Osteoblast (primary cell): ENCODE results near the gene PDE11A. TPM values are rescaled to one million over a fixed set of nuclear protein-coding genes. Genes with fewer than 3 reads are reported as not detected.

Experiments used
- DNase-seq: peaks from one replicate; pipeline ENCODE4 v3.0.0; 2011; ENCODE audit warnings: low spot score, mixed read lengths; ENCODE audit not compliant: insufficient read length; ENCODE audit errors: missing footprints
- H2AFZ ChIP-seq: 2 replicates; pipeline ENCODE4 v1.6.0; 2011; ENCODE audit warnings: mild to moderate bottlenecking, low read length
- H3K27ac ChIP-seq: 2 replicates; pipeline ENCODE4 v1.5.1; 2011; ENCODE audit warnings: mild to moderate bottlenecking, low read depth, low read length, moderate library complexity
- H3K27me3 ChIP-seq: 2 replicates; pipeline ENCODE4 v1.6.0; 2012; ENCODE audit warnings: mild to moderate bottlenecking, control low read depth, inconsistent platforms, low read length, moderate library complexity; ENCODE audit not compliant: insufficient read depth
- H3K36me3 ChIP-seq: 2 replicates; pipeline ENCODE4 v1.5.1; 2011; ENCODE audit warnings: mild to moderate bottlenecking, low read length, control low read depth, moderate library complexity; ENCODE audit not compliant: insufficient read depth
- H3K4me1 ChIP-seq: 2 replicates; pipeline ENCODE4 v1.5.1; 2011; ENCODE audit warnings: mild to moderate bottlenecking, low read length, control low read depth, moderate library complexity; ENCODE audit not compliant: insufficient read depth
- H3K4me2 ChIP-seq: 2 replicates; pipeline ENCODE4 v1.6.0; 2011; ENCODE audit warnings: mild to moderate bottlenecking, low read length; ENCODE audit not compliant: insufficient read depth
- H3K4me3 ChIP-seq: fragments of 200-600 bp; sonication (generic); 3 replicates; pipeline ENCODE4 v1.5.1; 2012; ENCODE audit warnings: mild to moderate bottlenecking, low read length, inconsistent platforms; ENCODE audit not compliant: insufficient read depth
- H3K79me2 ChIP-seq: 2 replicates; pipeline ENCODE4 v1.6.0; 2012; ENCODE audit warnings: mild to moderate bottlenecking, low read length, control low read depth, inconsistent platforms; ENCODE audit not compliant: insufficient read depth
- H3K9me3 ChIP-seq: 2 replicates; pipeline ENCODE4 v1.5.1; 2011; ENCODE audit warnings: low read depth, low read length, control low read depth
- H4K20me1 ChIP-seq: 2 replicates; pipeline ENCODE4 v1.6.0; 2012; ENCODE audit warnings: mild to moderate bottlenecking, low read length, control low read depth; ENCODE audit not compliant: insufficient read depth
- total RNA-seq: library from RNA; depleted of rRNA; stranded (reverse); fragments of >200 nt; gene quantifications from 2 replicates; pipeline ENCODE4 v1.2.3, GENCODE V29; 2012
- TF ChIP-seq, protein P1 (sequence below): IDR thresholded peaks from 2 replicates; pipeline ENCODE4 v1.5.1; 2011; ENCODE audit warnings: mild to moderate bottlenecking, low read depth, low read length, moderate library complexity; ENCODE audit errors: extremely low read depth

PDE11A gene
- total RNA-seq, 1 donor = 0.36 TPM

DNA sequence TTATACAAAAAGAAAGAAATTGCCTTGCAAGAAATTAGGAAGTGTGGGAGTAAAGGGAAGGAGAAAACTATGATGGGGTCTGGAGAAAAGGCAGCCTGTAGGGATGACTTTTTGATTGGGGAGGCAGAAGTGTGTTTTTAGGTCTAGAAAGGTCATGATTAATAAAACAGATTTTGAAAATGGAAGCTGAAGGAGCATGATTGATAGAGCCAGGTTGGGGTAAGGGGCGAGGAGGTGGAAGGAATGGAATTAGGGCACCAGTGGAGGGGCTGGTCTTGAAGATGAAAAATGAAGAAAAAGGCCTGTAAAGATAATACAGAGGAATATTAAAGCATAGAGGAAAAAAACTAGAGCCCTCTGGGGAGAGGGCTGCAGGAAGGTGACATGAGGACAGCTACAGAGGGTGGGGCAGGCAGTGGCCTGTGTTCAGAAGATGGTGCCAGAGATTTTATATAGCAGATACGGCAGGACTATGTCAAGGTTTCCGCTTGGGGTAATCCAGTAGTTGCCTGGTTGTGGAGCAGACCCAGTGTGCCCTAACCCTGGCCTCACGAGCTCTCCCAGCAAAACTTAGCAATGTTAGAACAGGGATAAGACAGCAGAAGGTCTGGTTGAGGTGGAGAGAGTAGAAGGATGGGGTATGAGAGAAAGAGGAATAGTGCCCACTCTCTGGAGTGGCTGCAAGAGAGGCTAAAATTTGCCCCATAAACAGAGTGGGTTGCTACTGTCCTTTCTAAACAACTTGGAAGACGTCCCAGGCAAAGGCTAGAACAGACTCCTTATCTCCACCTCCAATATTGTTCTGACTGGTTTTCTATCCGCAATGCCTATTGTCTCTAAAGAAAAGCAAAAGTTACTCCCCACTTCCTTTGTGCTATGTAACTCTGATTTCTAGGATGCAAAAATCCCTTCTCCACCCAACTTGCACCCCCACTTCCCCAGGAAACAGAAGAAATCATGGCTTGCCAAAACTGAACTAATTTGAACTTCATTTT, 392.7 kb downstream of the PDE11A start:
- Histone ChIP-seq H3K36me3 (no peaks in the 10 kb centered on the region), H3K27ac (no peak overlapping the region), H3K4me3 (no peak overlapping the region), H3K27me3 (peaks cover 4% of the 10 kb centered on the region), H3K4me1 (no peaks in the 10 kb centered on the region), H3K9me3 (no peaks in the 10 kb centered on the region), H2AFZ (no peak overlapping the region), H4K20me1 (no peaks in the 10 kb centered on the region), H3K4me2 (no peak overlapping the region), H3K79me2 (no peaks in the 10 kb centered on the region)
- TF ChIP-seq, protein P1, sequence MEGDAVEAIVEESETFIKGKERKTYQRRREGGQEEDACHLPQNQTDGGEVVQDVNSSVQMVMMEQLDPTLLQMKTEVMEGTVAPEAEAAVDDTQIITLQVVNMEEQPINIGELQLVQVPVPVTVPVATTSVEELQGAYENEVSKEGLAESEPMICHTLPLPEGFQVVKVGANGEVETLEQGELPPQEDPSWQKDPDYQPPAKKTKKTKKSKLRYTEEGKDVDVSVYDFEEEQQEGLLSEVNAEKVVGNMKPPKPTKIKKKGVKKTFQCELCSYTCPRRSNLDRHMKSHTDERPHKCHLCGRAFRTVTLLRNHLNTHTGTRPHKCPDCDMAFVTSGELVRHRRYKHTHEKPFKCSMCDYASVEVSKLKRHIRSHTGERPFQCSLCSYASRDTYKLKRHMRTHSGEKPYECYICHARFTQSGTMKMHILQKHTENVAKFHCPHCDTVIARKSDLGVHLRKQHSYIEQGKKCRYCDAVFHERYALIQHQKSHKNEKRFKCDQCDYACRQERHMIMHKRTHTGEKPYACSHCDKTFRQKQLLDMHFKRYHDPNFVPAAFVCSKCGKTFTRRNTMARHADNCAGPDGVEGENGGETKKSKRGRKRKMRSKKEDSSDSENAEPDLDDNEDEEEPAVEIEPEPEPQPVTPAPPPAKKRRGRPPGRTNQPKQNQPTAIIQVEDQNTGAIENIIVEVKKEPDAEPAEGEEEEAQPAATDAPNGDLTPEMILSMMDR = no peak
- no peak for DNase-seq

DNA sequence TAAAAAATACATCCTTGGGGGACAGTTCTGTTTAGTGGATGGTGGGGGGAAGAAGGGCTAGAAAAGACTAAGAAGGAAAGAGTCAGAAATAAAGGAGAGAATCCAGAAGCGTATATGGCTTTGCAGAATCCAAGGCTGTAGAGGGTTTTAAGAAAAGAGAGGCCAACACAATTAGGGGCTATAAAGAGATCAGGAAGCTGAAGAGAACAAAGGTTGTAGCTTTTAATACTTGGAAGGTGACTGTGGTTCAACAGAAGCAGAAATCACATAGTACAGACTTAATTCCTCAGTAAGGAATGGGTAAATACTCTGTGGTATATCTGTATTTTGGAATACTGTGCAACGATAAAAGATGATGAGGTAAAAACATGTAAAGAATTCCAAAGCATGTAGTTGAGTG, 393.6 kb downstream of the PDE11A start:
- Histone ChIP-seq H4K20me1 (no peaks in the 10 kb centered on the region), H3K4me3 (no peak overlapping the region), H2AFZ (no peak overlapping the region), H3K27ac (no peak overlapping the region), H3K4me1 (no peaks in the 10 kb centered on the region), H3K27me3 (peaks cover 4% of the 10 kb centered on the region), H3K9me3 (no peaks in the 10 kb centered on the region), H3K4me2 (no peak overlapping the region), H3K79me2 (no peaks in the 10 kb centered on the region), H3K36me3 (no peaks in the 10 kb centered on the region)
- TF ChIP-seq, protein P1 = no peak
- no peak for DNase-seq

GRCh38 chr2:177676636-177677035, 395.9 kb downstream of the PDE11A start:
- Histone ChIP-seq H3K27ac (no peak overlapping the region), H3K9me3 (no peaks in the 10 kb centered on the region), H3K36me3 (no peaks in the 10 kb centered on the region), H3K4me2 (no peak overlapping the region), H3K4me1 (no peaks in the 10 kb centered on the region), H3K27me3 (peaks cover 4% of the 10 kb centered on the region), H3K4me3 (no peak overlapping the region), H4K20me1 (no peaks in the 10 kb centered on the region), H2AFZ (no peak overlapping the region), H3K79me2 (no peaks in the 10 kb centered on the region)
- no peak for DNase-seq
- TF ChIP-seq, protein P1 = no peak

GRCh38 chr2:177675825-177676224, 396.8 kb downstream of the PDE11A start:
- TF ChIP-seq, protein P1 = no peak
- no peak overlapping the region for H3K27ac ChIP-seq
- H3K27me3 ChIP-seq = peaks cover 4% of the 10 kb centered on the region
- H3K79me2 ChIP-seq = no peaks in the 10 kb centered on the region
- no peak overlapping the region for H3K4me3 ChIP-seq
- no peak overlapping the region for H3K4me2 ChIP-seq
- no peaks in the 10 kb centered on the region for H3K4me1 ChIP-seq
- no peaks in the 10 kb centered on the region for H3K36me3 ChIP-seq
- H2AFZ ChIP-seq = no peak overlapping the region
- H3K9me3 ChIP-seq = no peaks in the 10 kb centered on the region
- H4K20me1 ChIP-seq = no peaks in the 10 kb centered on the region
- no peak for DNase-seq
